Measurements from ENCODE around the gene IMP4. TPM values are rescaled to one million over a fixed set of nuclear protein-coding genes. Genes with fewer than 3 reads are reported as not detected.

IMP4 gene
- polyA plus RNA-seq, 1 donor (not counting 4 experiments of a cell fraction or from before 2014, with no cell fraction given): 75.8 TPM

DNA sequence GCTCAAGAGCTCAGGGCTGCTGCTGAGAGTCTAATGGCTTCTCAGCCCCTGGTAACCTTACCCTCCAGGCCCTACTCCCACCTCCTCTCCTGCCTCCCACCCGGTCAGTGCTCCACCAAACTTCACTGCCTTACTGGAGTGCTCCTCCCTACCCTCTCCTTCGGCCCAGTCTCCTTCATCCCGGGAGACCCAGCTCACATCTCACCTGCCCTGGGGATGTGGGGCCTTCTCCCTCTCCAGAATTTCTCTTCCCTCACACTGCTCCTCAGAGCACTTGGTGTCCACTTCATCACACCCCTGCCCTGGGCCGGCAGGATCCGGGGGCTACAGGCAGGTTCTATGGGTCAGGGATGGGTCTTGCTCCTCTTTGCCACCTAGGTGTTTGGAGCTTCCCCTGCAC, 34.8 kb downstream of the IMP4 start:
- Histone ChIP-seq H3K79me2 (ENCODE audit: control insufficient read depth, insufficient read depth, low read length) (no peaks in the 10 kb centered on the region), H3K9ac (ENCODE audit: control insufficient read depth, extremely low read depth, insufficient read depth, low read length) (no peak overlapping the region), H2AFZ (ENCODE audit: control insufficient read depth, low read length) (no peak overlapping the region), H3K36me3 (ENCODE audit: control insufficient read depth in 2 of 2, extremely low read depth in 1 of 2, insufficient read depth in 2 of 2, low read length in 2 of 2) (no peaks in the 10 kb centered on the region), H3K27ac (ENCODE audit: control insufficient read depth, insufficient read depth, low read length) (no peak overlapping the region), H3K4me3 (ENCODE audit: control insufficient read depth in 2 of 3, extremely low read depth in 1 of 3, insufficient read depth in 2 of 3, low read depth in 1 of 3, low read length in 3 of 3) (no peak overlapping the region), H3K4me2 (ENCODE audit: control insufficient read depth, extremely low read depth, insufficient read depth, low read depth, low read length) (no peak overlapping the region), H3K9me3 (ENCODE audit: control insufficient read depth, low read depth, low read length) (no peaks in the 10 kb centered on the region), H3K4me1 (ENCODE audit: control insufficient read depth, extremely low read depth, insufficient read depth, low read length) (no peaks in the 10 kb centered on the region), H4K20me1 (ENCODE audit: control insufficient read depth, extremely low read depth, insufficient read depth, low read length) (no peaks in the 10 kb centered on the region), H3K27me3 (ENCODE audit: control insufficient read depth, extremely low read depth, insufficient read depth, low read length) (no peaks in the 10 kb centered on the region), H3K9me1 (ENCODE audit: control insufficient read depth, extremely low read depth, insufficient read depth, low read length) (no peaks in the 10 kb centered on the region)
- TF ChIP-seq EZH2 (IDR thresholded peaks at IDR 0.05; ENCODE audit: low read length) (no peak), CTCF (optimal IDR thresholded peaks at IDR 0.05 in 1 of 3, IDR thresholded peaks at IDR 0.05 in 1 of 3, conservative IDR thresholded peaks at IDR 0.05 in 1 of 3; ENCODE audit: extremely low read depth in 1 of 3, insufficient read depth in 2 of 3, low read length in 3 of 3) (no peak)
- dilution Hi-C loops (cut with MboI; ENCODE audit: extremely low pct_ligation_motif_present, low sequenced_read_pairs): no loop called here
- FAIRE-seq: no peak
- DNase-seq (ENCODE audit: low read depth, low spot score): no peak

GRCh38 chr2:130378206-130378897, 35.7 kb downstream of the IMP4 start:
- no peak overlapping the region for H3K4me3 ChIP-seq (ENCODE audit: control insufficient read depth in 2 of 3, extremely low read depth in 1 of 3, insufficient read depth in 2 of 3, low read depth in 1 of 3, low read length in 3 of 3)
- TF ChIP-seq EZH2 (IDR thresholded peaks at IDR 0.05; ENCODE audit: low read length) (no peak), CTCF (optimal IDR thresholded peaks at IDR 0.05 in 1 of 3, IDR thresholded peaks at IDR 0.05 in 1 of 3, conservative IDR thresholded peaks at IDR 0.05 in 1 of 3; ENCODE audit: extremely low read depth in 1 of 3, insufficient read depth in 2 of 3, low read length in 3 of 3) (no peak)
- H3K36me3 ChIP-seq (ENCODE audit: control insufficient read depth in 2 of 2, extremely low read depth in 1 of 2, insufficient read depth in 2 of 2, low read length in 2 of 2): no peaks in the 10 kb centered on the region
- dilution Hi-C loops (cut with MboI; ENCODE audit: extremely low pct_ligation_motif_present, low sequenced_read_pairs): no loop called here
- DNase-seq (ENCODE audit: low read depth, low spot score) (no peak), FAIRE-seq (no peak)
- no peak overlapping the region for H3K9ac ChIP-seq (ENCODE audit: control insufficient read depth, extremely low read depth, insufficient read depth, low read length)
- no peaks in the 10 kb centered on the region for H3K9me1 ChIP-seq (ENCODE audit: control insufficient read depth, extremely low read depth, insufficient read depth, low read length)
- no peaks in the 10 kb centered on the region for H3K79me2 ChIP-seq (ENCODE audit: control insufficient read depth, insufficient read depth, low read length)
- no peak overlapping the region for H3K4me2 ChIP-seq (ENCODE audit: control insufficient read depth, extremely low read depth, insufficient read depth, low read depth, low read length)
- H3K27ac ChIP-seq (ENCODE audit: control insufficient read depth, insufficient read depth, low read length): no peak overlapping the region
- H3K27me3 ChIP-seq (ENCODE audit: control insufficient read depth, extremely low read depth, insufficient read depth, low read length): no peaks in the 10 kb centered on the region
- H3K4me1 ChIP-seq (ENCODE audit: control insufficient read depth, extremely low read depth, insufficient read depth, low read length): no peaks in the 10 kb centered on the region
- H3K9me3 ChIP-seq (ENCODE audit: control insufficient read depth, low read depth, low read length): no peaks in the 10 kb centered on the region
- no peaks in the 10 kb centered on the region for H4K20me1 ChIP-seq (ENCODE audit: control insufficient read depth, extremely low read depth, insufficient read depth, low read length)
- H2AFZ ChIP-seq (ENCODE audit: control insufficient read depth, low read length): no peak overlapping the region

All from keratinocyte (primary cell).